Keratinocyte (primary cell): ENCODE data around the gene NHSL2.

ENCODE experiments used
- CTCF ChIP-seq, 3 experiments: IDR thresholded peaks in 1 of 3; conservative IDR thresholded peaks in 1 of 3; optimal IDR thresholded peaks in 1 of 3; 2 replicates in 2 of 3; 3 replicates in 1 of 3; pipeline versions ENCODE3 to v1.5.1; 2011; ENCODE audit warnings: low read length in 3 of 3, mild to moderate bottlenecking in 3 of 3, moderate library complexity in 2 of 3, control low read depth in 1 of 3, inconsistent platforms in 1 of 3; ENCODE audit not compliant: insufficient read depth in 2 of 3; ENCODE audit errors: extremely low read depth in 1 of 3
- EZH2 ChIP-seq: IDR thresholded peaks from one replicate; pipeline ENCODE4 v1.6.1; 2012; ENCODE audit warnings: inconsistent platforms, mild to moderate bottlenecking, low read length, moderate library complexity

DNA sequence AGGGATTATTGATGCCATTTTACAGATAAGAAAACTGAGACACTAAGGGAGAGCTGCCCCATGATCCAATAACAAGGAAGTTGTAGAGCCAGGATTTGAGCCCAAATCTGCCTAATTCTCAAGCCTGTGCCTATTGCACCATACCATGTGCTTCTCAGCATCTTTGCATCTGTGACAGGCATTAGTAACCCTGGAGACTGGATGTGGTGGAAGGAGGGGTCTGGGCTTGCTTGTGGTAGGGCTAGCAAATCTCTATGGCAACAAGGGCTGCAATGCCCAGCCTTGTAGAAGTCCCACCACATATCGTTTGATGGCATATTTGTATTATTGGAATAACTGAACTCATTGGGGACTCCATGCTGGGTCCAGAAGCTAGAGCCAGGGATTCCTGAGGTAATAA is 163.0 kb downstream of the NHSL2 start:
- TF ChIP-seq CTCF (optimal IDR thresholded peaks at IDR 0.05 in 1 of 3, IDR thresholded peaks at IDR 0.05 in 1 of 3, conservative IDR thresholded peaks at IDR 0.05 in 1 of 3; ENCODE audit: extremely low read depth in 1 of 3, insufficient read depth in 2 of 3, low read length in 3 of 3), result no peak
- no peak for TF ChIP-seq EZH2
